Endothelial cell of umbilical vein (primary cell): ENCODE measurements around the gene POU2AF1. TPM values are rescaled to one million over a fixed set of nuclear protein-coding genes. Genes with fewer than 3 reads are reported as not detected.

ENCODE experiments used
- BruUV-seq: library from RNA; stranded (reverse); fragments of 400-500 nt; replicated peaks from 2 replicates; lab custom pipeline; 2021; lab: Mats Ljungman, UMichigan
- CTCF ChIA-PET: fragments of 300-600, 350-600 bp; sonication (Branson Sonifier 250); formaldehyde crosslinking; loops from one replicate; lab custom pipeline; 2021; ENCODE audit warnings: antibody characterized with exemption, inconsistent platforms; lab: Charles Lee
- POLR2A ChIA-PET: fragments of 300-600, 350-600 bp; sonication (Branson Sonifier 250); formaldehyde crosslinking; loops from one replicate; lab custom pipeline; 2021; ENCODE audit warnings: antibody characterized with exemption, inconsistent platforms; lab: Charles Lee
- DNase-seq: peaks from one replicate; pipeline ENCODE4 v3.0.0-alpha.2; 2011; ENCODE audit warnings: low read depth, low spot score
- FAIRE-seq: peaks from 2 replicates; lab custom pipeline; 2011; peaks lifted over from hg19 to GRCh38; lab: Jason Lieb, UNC
- H2AFZ ChIP-seq: 2 replicates; pipeline ENCODE4 v1.6.0; 2012; ENCODE audit warnings: low read depth, low read length, control low read depth, inconsistent platforms
- H3K27ac ChIP-seq: 2 replicates; pipeline ENCODE4 v1.5.1; 2011; ENCODE audit warnings: low read depth, mild to moderate bottlenecking, control low read depth, low read length, moderate library complexity; ENCODE audit not compliant: insufficient read depth
- H3K27me3 ChIP-seq, 2 experiments: 2 replicates each; pipeline versions ENCODE4 v1.6.0 to v1.6.1; 2011; ENCODE audit warnings: low read length in 2 of 2, mixed read lengths in 1 of 2; ENCODE audit not compliant: control insufficient read depth in 2 of 2, insufficient read depth in 2 of 2
- H3K36me3 ChIP-seq, 2 experiments: 2 replicates in 1 of 2; 3 replicates in 1 of 2; pipeline ENCODE4 v1.5.1; 2011; ENCODE audit warnings: low read length in 2 of 2, mild to moderate bottlenecking in 1 of 2, moderate library complexity in 1 of 2; ENCODE audit not compliant: control insufficient read depth in 2 of 2, insufficient read depth in 2 of 2; ENCODE audit errors: extremely low read depth in 1 of 2
- H3K4me1 ChIP-seq: 3 replicates; pipeline ENCODE4 v1.5.1; 2011; ENCODE audit warnings: mild to moderate bottlenecking, low read length; ENCODE audit not compliant: control insufficient read depth, insufficient read depth; ENCODE audit errors: extremely low read depth
- H3K4me2 ChIP-seq: 2 replicates; pipeline ENCODE4 v1.6.1; 2011; ENCODE audit warnings: low read length, control low read depth, mixed read lengths; ENCODE audit not compliant: insufficient read depth
- H3K4me3 ChIP-seq, 3 experiments: fragments of 200-600 bp in 1 of 3; sonication (generic), shearing (Covaris generic) in 1 of 3; replicated peaks in 1 of 3; 2 replicates each; pipeline ENCODE4 v1.5.1; 2011 to 2016; ENCODE audit warnings: control low read depth in 3 of 3, low read length in 3 of 3, mild to moderate bottlenecking in 2 of 3, inconsistent platforms in 1 of 3, low read depth in 1 of 3, moderate library complexity in 1 of 3; ENCODE audit not compliant: insufficient read depth in 1 of 3
- H3K79me2 ChIP-seq: 2 replicates; pipeline ENCODE4 v1.6.0; 2012; ENCODE audit warnings: low read length, inconsistent platforms; ENCODE audit not compliant: control insufficient read depth, insufficient read depth
- H3K9ac ChIP-seq: replicated peaks from 2 replicates; pipeline ENCODE3; 2011; ENCODE audit warnings: low read length, control low read depth; ENCODE audit not compliant: insufficient read depth; ENCODE audit errors: extremely low read depth
- H3K9me1 ChIP-seq: replicated peaks from 3 replicates; pipeline ENCODE4 v1.6.0; 2011; ENCODE audit warnings: mild to moderate bottlenecking, low read length; ENCODE audit not compliant: control insufficient read depth, insufficient read depth; ENCODE audit errors: extremely low read depth
- H3K9me3 ChIP-seq: replicated peaks from 2 replicates; pipeline ENCODE4 v1.5.1; 2012; ENCODE audit warnings: low read length, inconsistent platforms; ENCODE audit not compliant: control insufficient read depth, insufficient read depth
- H4K20me1 ChIP-seq: replicated peaks from 2 replicates; pipeline ENCODE3; 2011; ENCODE audit warnings: mild to moderate bottlenecking, low read length; ENCODE audit not compliant: control insufficient read depth, insufficient read depth; ENCODE audit errors: extremely low read depth
- CTCF ChIP-seq, 2 donors: IDR thresholded peaks; 1 replicate in 1 of 2; 2 replicates in 1 of 2; pipeline ENCODE4 v1.5.1; 2011; ENCODE audit warnings: low read length in 2 of 2, mild to moderate bottlenecking in 2 of 2, moderate library complexity in 2 of 2, control low read depth in 1 of 2, inconsistent platforms in 1 of 2, low read depth in 1 of 2; ENCODE audit not compliant: insufficient read depth in 1 of 2; ENCODE audit errors: extremely low read depth in 1 of 2
- EZH2 ChIP-seq: IDR thresholded peaks from 2 replicates; pipeline ENCODE4 v1.6.1; 2012; ENCODE audit warnings: borderline replicate concordance, low read depth, mild to moderate bottlenecking, moderate library complexity, low read length, inconsistent platforms; ENCODE audit not compliant: severe bottlenecking
- FOS ChIP-seq: IDR thresholded peaks from 2 replicates; pipeline ENCODE4 v1.6.1; 2011; ENCODE audit warnings: mild to moderate bottlenecking, low read length, moderate library complexity, borderline replicate concordance; ENCODE audit not compliant: insufficient read depth
- GATA2 ChIP-seq: IDR thresholded peaks from 2 replicates; pipeline ENCODE4 v1.7.0; 2011; ENCODE audit warnings: low read depth, mild to moderate bottlenecking, moderate library complexity, mixed read lengths, low read length; ENCODE audit not compliant: insufficient read length, insufficient read depth
- JUN ChIP-seq: IDR thresholded peaks from 2 replicates; pipeline ENCODE4 v1.6.1; 2011; ENCODE audit warnings: borderline replicate concordance, low read depth; ENCODE audit not compliant: insufficient read length, insufficient read depth
- MAX ChIP-seq: IDR thresholded peaks from 2 replicates; pipeline ENCODE4 v1.6.1; 2011; ENCODE audit not compliant: insufficient read depth, insufficient read length
- MYC ChIP-seq: IDR thresholded peaks from one replicate; pipeline ENCODE4 v1.6.1; 2011; ENCODE audit warnings: mild to moderate bottlenecking, low read depth, low read length
- POLR2A ChIP-seq: IDR thresholded peaks from 2 replicates; pipeline ENCODE4 v1.6.1; 2012; ENCODE audit warnings: low read depth, mild to moderate bottlenecking, control low read depth, low read length
- POLR2AphosphoS5 ChIP-seq: IDR thresholded peaks from 2 replicates; pipeline ENCODE4 v1.6.1; 2012; ENCODE audit warnings: low read depth, mild to moderate bottlenecking, control low read depth, low read length, moderate library complexity; ENCODE audit not compliant: insufficient read depth
- dilution Hi-C: fragments of 300-500 bp; cut with MboI; formaldehyde crosslinking; loops from one replicate; pipeline ENCODE4 v1.15.0; 2019; ENCODE audit warnings: low sequenced_read_pairs; ENCODE audit not compliant: extremely low pct_ligation_motif_present
- intact Hi-C: fragments of 100-400 bp; cut with micrococcal nuclease; formaldehyde crosslinking; loops from one replicate; pipeline ENCODE4 v1.10.0; 2022
- polyA plus RNA-seq, 4 experiments: library from polyadenylated mRNA; depleted of rRNA in 3 of 4; stranded (reverse) in 3 of 4; unstranded in 1 of 4; fragments of >200 nt; gene quantifications; 2 replicates each; pipeline versions ENCODE4 v1.2.1 to v1.2.3, GENCODE V29; 2011 to 2012; ENCODE audit warnings: missing spikeins in 1 of 4
- total RNA-seq: library from RNA; stranded (reverse); gene quantifications from 2 replicates; pipeline ENCODE4 v1.2.3, GENCODE V29; 2021

POU2AF1 gene
- total and polyA plus RNA-seq, 2 donors (not counting 3 experiments of a cell fraction or from before 2014, with no cell fraction given), result not detected

DNA sequence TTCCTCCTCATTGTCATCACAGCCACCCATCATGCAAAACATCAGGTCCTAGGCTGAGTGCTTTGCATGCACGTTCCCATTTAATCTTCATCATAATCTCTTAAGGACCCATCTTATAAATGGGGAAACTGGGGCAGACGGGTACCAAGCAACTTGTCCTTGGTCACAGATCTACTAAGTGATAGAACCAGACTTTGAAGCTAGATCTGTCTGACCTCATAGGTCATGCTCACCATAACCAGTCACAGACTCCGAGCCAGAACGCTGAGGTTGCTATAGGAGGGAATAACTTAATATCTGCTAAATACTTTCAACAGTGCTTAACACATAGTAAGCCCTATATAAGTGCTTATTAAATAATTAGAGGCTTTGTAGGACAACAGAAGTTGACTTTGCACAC lies 43.0 kb downstream of the POU2AF1 start:
- Histone ChIP-seq H3K9me3 (no peaks in the 10 kb centered on the region), H3K27ac (no peak overlapping the region), H3K4me1 (no peaks in the 10 kb centered on the region), H2AFZ (no peak overlapping the region), H3K36me3 (no peaks in the 10 kb centered on the region), H3K4me2 (no peak overlapping the region), H3K4me3 (no peak overlapping the region), H3K79me2 (no peaks in the 10 kb centered on the region), H3K27me3 (no peaks in the 10 kb centered on the region), H3K9ac (no peak overlapping the region), H4K20me1 (no peaks in the 10 kb centered on the region), H3K9me1 (no peaks in the 10 kb centered on the region)
- no TSS peak for BruUV-seq
- FAIRE-seq (no peak), DNase-seq (no peak)
- intact Hi-C loops, result no loop called here
- ChIA-PET POLR2A (no interaction called here), CTCF (no interaction called here)
- dilution Hi-C loops, result no loop called here
- TF ChIP-seq MYC (no peak), POLR2A (no peak), CTCF (IDR thresholded peaks at IDR 0.05; ENCODE audit: extremely low read depth in 1 of 2, insufficient read depth in 1 of 2, low read depth in 1 of 2, low read length in 2 of 2) (no peak), JUN (no peak), FOS (no peak), GATA2 (no peak), EZH2 (no peak), POLR2AphosphoS5 (no peak), MAX (no peak)
